Retina (tissue), 1 donor: Measurements from ENCODE around the gene ABCB10.
"Not testable (repeated sequence)": the region's sequence is repeated elsewhere in the genome, so short reads cannot be mapped to it uniquely, and the experiment has no call there.

Experiments
- DNase-seq: peaks from one replicate; pipeline ENCODE4 v3.0.0-alpha.2; 2016

ABCB10 gene

DNA sequence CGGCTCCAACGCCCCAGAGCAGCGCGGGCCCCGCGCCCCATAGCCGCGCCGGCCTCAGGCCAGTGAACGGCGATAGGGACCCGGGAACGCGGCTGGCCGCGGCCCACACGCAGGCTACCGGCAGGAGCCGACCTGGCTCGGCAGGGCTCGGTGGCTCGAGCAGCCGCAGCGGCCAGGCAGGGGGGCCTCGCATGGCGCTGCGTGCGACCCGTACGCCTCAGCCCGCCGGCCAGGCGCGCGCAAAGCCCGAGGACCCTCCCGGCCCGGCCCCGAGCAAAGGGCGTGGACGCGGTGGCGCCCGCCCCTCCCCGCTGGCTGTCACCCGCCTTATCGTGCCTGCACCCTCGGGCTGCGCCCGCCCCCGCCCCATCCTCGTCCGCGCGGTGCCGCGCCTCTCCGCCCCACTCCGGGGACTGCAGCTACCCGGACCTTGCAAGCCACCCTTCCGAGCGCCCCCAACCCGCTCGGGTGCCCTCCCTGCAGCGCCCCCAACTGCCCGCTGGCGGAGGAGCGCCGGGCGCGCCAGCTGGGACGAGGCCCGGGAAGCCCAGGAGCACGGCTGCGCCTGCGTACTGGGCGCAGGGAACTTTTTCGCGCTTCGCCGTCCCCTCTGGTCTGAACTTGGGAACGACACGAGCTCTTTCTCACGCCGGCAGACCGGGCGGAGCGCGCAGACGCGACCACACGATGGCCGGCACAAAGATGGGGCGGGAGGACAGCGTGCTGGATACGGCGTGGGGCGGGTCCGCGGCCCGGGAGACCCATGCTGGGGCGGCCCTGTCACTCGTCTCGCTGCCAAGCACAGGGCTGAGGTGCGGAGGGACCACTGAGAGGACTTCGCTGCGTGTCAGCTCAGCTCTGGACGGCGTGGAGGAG, at the start of gene ABCB10:
Gene ABCB10 (minus strand): TSS at position 248 of the 876 bp plus-strand sequence. CDS start 55 bp downstream, at position 193.
- peak; percentile 99 for DNase-seq

DNA sequence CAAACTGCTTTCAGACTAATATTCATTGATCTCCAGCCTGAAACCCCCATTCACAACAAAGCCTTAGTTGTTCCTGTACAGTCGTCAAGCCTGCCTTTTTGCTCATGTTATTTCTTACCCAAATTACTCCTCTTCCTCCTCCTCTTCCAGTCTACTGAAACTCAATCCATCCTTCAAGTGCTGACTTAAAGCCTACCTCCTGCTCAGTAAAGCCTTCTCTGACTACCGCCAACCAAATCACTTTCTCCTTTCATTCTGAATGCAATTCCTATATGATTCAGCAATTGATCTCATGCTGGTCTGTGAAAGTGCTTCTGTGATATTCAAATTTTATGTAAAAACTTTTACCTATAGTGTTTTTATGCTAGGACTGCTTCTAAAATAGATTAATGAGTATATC, 48.9 kb upstream of the ABCB10 start:
- no peak for DNase-seq

DNA sequence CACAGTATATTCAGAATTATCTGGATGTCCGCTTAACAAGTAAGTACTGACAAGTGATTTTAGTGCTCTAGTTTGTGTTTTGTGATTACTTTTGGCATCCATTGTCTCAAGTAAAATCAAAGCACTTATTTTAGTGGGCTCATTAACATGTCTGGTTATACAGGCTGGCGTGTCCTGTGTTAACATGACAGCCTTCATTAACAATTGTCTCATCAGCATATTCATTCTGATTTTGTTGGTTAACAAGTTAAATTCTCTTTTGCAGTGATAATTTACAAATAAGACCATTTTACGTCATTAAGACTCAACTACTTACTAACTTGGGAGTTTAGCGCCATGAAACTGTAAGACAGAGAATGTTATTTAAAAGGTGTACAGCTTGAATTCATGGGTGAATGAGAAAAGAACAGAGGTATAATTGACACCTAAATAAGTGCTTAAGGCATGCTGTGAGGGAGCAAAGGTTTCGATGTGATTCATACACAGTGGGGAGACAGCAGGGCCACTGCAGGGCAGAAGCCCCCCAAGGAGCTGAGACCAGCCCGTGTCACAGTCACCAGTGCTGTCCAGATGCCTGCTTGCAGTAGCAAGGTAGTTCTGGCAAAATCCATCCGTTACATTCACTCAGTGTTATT, 45.0 kb upstream of the ABCB10 start:
- peak; percentile 17 for DNase-seq

DNA sequence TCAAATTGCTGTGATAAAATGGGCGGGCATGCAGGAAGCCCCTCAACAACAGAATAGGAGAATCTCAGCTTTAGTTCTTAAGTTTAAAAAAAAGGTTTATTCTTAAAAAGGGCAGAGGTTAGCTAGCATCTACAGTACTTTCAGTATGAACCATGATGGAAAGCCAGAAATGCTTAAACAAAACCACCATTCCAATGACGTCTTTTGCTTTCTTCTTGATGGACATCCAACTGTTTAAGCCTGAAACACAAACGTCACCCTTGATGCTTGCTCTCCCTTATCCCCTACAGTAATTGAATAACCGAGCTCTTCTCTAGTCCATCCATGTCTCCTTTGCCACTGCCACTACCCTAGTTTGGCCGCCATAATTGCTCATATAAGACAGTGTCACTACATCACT, 41.7 kb upstream of the ABCB10 start:
- no peak for DNase-seq

DNA sequence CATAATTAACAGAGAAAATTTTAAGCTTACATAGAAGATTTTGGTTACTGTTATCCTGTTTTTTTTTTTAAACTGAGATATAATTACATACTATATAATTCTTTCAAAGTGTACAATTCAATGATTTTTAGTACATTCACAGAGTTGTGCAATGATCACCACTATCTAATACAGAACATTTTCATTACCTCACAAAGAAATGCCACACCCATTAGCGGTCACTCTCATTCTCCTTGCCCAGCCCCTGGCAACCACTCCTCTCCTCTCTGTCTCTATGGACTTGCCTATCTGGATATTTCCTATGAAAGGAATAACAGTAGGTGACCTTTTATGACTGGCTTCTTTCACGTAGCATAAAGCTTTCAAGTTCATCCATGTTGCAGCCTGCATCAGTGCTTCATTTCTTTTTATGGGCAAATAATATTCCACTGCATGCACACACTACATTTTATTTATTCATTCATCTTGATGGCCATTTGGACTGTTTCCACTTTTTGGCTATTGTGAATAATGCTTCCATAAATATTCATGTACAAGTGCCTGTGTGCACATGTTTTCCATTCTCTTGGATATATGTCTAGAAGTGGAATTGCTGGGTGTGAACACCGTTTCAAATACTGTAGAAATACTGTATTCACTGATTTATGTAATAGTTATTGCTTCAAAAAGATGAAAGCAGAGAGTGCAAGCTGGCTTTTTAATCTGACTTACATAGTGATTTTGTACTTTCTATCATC, 40.9 kb upstream of the ABCB10 start:
- DNase-seq, result no peak

DNA sequence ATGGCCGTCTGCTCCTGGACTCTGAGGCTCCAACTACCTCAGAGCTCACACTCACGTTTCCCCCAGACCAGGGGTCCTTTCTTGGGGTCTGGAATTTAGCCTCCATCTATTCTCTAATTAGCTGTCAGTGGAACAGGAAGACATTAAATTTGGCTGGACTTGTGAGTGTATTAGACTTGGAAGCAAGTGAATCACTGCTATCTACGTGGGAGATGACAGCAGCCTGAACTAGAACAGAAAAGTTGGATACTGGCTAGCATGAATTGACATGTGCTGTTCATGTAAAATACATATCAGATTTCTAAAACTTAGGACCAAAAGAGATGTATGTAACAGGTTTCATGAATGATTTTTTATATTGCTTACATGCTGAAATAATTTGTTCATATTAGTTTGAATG, 39.4 kb upstream of the ABCB10 start:
- DNase-seq, result no peak

DNA sequence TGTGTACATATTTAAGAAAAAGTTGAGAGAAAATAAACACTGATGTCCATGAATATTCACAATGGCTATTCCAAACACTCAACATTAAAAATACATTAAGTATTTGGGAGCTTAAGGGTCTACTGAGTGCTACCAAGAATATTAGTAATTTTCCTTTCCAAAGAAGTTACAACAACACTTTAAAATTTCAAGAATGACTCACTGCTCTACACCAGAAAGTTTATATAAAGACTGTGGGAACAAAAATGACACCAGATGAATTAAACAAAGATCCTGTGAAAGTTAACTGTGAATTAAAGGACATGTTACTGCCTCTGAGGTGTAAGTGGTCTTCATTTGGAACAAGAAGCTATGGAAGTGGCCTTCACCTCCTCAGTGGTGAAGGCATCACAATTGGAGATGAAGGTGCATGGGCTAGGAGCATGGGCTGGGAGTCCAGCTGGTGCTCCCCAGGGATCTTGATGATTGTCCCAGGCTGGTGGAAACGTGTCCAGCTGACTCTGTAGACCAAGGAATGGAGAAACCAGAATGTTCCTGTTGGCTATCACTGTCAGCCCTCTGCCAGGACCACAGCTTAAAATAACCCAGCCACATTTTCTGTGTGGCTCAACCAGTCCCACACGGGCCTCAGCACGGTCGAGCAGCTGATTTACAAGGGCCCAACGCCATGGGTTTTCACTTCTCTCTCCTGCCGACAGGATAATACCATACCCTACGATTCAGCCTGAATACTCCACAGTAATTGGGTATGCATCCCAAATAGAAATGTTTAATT, 38.6 kb upstream of the ABCB10 start:
- DNase-seq, result no peak

DNA sequence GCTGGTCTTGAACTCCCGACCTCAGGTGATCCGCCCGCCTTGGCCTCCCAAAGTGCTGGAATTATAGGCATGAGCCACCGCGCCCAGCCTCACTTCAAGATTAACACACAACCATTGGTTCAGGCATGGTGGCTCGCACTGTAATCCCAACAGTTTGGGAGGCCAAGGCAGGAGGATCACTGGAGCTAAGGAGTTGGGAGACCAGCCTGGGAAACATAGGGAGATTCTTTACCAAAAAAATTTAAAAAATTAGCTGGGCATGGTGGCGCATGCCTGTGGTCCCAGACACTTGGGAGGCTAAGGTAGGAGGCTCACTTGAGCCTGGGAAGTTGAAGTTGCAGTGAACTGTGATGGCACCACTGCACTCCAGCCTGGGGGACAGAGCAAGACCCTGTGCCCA, 37.4 kb upstream of the ABCB10 start:
- DNase-seq, result not testable (repeated sequence)

DNA sequence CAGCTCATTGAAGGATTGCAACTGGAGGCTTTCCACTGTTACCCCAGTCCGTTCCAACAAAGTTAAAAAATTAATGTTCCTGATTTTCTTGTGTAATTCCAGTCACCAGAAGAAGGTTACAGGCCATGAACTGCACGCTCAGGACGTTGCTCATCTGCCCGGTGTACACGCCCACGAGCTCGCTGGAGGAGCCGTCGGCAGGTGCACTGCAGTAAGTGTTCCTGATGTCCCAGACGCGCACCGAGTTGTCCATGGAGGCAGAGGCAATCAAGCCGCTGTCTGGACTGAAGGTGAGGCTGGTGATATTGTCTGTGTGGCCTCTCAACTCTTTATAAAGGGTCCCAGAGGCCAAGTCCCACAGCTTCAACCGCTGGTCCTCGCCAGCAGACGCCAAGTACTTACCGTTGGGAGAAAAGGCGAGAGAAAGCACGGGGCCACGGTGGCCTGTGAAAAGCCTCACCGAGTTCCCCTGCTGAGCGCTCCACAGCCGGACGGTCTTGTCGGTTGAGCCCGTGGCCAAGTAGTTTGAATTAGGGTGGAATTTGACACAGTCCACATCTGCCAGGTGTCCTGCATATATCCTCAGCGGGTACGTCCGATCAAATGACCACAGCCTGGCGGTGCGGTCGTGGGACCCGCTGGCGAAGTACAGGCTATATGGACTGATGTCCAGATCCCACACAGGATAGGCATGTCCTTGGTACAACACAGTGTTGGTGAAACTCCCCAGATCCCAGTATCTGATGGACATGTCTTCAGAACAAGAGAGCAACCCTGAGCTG, 35.9 kb upstream of the ABCB10 start:
- no peak for DNase-seq

DNA sequence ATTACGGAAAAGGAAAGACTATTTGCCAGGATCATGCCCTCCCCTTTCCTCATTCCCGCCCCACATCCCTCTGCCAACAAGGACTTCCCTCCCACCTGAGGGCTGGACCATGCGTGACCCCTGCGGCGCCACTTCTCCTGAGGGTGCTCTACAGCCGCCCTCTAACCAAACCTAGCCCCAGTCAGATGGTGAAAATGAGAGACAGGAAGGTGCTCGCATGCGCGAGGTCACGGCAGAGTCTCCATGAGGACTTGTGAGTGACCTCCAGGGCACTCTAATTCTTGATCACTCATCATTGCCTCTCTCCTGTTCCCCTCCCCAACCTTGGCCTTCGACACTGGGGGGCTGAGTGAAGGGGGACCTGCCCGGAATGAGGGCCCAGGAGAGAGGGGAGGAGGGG, 35.3 kb upstream of the ABCB10 start:
- no peak for DNase-seq

DNA sequence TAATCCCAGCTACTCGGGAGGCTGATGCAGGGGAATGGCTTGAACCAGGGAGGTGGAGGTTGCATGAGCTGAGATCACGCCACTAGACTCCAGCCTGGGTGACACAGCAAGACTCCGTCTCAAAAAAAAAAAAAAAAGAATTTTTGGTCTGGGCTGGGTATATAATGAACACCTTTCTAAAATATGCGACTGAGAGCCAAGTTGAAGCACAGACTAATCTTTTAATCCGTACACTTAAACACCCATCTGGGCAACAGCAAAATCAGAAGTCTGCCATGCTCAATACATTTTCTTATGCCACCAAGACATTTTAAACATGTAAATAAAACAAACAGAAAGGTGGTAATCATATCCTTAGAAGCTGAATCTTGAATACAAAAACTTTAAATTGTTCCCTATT, 31.6 kb upstream of the ABCB10 start:
- DNase-seq, result no peak

DNA sequence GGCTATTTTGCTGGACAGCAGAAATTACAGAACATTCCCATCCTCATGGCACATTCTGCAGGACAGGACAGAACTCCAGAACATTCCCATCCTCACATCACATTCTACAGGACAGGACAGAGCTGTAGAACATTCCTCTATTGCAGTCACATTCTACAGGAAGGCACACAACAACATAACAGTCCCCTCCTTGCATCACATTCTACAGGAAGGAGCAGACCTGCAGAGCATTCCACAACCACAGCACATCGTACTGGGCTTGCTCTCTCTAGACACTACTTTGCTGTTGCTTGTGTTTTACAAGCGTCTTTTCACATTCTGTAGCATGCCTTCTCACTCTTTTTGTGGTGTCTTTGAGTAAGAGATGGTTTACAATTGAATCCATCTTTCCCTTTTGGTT, 26.8 kb upstream of the ABCB10 start:
- no peak for DNase-seq

DNA sequence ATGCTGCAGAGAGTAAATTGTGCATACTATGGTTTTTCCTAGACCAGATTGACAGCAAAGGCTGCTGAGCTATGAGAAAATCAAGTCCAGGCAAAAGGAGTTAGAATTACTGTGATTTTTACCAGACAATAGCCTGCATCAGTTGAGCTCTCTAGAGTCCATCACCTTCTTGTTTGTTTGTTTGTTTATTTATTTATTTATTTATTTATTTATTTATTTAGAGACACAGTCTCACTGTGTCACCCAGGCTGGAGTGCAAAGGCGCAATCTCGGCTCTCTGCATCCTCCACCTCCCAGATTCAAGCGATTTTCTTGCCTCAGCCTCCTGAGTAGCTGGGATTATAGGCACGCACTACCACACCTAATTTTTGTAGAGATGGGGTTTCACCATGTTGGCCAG, 24.2 kb upstream of the ABCB10 start:
- no peak for DNase-seq

DNA sequence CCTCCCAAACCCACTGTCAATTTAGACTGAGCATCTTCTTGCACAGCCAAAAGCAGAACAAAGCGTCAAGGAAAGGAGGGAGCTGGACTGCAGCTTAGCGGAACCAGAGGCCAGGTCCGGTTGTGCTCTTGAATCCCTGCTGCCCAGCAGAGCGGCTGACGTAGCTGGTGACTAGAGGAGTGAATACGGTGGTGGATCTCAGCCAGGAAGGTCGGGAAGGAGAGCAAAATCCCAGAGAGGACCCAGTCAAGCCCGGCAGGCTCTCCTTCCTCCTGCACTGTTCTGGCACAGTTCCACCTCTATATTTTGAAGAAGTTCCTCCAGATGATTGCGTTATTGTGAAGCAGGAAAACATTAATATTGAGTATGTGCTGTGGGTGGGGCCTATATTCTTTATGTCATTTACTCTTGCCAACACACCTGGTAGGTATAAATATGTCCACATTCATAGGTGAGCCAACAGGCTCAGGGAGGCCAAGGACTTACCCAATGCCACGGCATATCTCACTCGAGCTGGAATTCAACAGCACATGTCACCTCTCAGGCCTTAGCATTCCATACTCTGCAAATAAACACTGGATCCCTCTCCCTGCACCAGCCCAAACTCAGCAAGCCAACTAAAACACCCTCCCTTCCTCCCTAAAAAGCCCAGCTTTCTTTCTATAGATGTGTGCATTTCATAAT, 23.6 kb upstream of the ABCB10 start:
- no peak for DNase-seq

DNA sequence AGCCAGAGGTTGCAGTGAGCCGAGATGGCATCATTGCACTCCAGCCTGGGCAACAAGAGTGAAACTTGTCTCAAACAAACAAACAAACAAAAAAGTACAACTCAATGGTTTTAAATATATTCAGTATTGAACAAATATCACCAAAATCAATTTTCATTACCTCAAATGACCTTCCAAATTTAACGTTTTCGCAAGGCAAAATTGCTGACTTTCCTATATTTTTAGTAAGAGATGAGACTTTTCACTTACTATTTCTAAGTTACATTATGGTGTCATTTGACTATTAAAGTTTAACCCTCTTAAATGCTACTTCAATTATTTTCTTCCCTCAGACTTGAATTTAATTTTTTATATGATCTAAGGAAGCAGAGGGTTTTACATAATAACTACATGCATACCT, 23.0 kb upstream of the ABCB10 start:
- DNase-seq, result no peak

DNA sequence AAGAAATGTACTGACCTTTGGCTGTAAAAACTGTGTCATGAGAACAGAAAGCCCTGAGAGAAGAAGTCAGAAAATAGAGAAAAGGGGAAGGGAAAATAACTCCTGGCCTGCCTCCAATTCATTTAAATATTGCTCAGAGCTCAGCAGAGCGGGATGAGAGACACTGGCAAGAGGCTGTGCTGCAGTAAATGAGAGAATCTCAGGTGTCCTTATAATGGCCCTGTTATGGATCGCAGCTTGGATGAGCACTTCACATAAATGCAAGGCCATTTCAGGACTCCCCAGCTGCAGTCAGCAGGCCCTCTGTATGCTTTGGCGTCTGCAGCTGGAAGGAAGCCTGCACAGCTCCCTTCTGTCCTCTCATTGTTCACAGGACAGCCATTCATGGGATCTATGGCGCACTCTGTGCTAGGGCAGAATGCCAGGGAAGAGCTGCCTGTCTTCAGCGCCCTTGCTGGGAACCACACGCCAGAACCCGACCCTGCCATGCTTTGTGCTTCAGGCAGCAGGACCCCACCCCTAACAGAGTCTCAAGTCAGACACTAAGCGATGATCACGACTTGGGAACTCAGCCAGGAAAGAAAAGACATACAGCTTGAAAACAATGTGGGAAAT, 20.7 kb upstream of the ABCB10 start:
- peak; percentile 59 for DNase-seq

DNA sequence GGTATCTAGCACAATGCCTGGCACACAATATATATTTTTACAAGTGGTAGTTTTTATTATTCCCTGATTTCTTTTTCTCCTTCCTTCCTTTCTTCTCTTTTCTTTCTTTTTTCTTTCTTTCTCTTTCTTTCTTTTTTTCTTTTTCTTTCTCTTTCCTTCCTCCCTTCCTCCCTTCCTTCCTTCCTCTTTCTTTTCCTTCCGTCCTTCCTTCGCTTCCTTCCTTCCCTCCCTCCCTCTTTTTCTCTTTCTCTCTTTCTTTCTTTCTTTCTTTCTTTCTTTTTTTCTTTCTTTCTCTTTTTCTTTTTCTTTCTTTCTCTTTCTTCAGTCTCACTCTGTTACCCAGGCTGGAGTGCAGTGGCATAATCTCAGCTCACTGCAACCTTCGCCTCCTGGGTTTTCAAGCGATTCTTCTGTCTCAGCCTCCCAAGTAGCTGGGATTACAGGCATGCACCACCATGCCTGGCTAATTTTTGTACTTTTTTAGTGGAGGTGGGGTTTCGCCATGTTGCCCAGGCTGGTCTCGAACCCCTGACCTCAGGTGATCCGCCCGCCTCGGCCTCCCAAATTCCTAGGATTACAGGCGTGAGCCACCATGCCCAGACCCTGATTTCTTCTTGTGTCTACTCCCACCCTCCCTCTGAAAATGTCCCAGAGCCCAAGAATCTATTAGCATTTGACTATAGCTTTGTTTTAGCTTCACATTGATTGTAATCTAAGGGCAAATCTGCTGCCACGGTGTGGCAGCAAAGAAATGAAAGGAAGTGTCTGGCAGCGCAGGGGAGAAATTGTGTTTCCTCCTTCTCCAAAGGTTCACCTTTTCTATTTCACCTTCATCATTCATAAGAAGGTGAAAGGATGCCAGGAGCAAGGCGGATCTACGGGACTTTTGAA, 19.9 kb upstream of the ABCB10 start:
- no peak for DNase-seq

DNA sequence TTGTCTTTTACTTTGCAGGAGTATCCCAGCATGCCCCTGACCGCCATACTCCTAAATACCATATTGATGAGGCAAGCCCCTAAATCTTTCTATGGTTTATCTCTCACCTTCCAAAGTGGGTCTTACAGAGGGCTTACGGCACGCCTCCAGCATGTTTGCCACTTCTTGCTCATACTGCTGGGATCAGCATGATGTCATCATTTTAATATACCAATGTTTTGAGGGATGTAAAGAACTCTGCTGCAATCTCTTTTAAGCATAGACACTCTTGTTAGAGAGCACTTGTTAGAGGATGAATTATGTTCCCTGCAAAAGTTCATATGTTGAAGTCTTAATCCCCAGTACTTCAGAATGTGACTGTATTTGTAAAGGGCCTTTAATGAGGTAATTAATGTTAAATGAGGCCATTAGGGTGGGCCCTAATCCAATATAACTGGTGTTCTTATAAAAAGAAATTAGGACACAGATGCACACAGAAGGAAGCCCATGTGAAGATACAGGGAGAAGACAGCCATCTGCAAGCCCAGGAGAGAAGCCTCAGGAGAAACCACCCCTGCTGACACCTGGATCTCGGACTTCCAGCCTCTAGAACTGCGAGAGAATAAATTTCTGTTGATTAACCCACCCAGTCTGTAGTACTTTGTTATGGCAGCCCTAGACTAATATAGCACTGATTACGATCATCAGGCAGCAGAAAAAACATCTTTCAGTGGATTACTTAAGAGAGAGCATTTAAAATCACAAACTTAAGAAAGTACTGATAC, 16.4 kb upstream of the ABCB10 start:
- DNase-seq, result no peak

DNA sequence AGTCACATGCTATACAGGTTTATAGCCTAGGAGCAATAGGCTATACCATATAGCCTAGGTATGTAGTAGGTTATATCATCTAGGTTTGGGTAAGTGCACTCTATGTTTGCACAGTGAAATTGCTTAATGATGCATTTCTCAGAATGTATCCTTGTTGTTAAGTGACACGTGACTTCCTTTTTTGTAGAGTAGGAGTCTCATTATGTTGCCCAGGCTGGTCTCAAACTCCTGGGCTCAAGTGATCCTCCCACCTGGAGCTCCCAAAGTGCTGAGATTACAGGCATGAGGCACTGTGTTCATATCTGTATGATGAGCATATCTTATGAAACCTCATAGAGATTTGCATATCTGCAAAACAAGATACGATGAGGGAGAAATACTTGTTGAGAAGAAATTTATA, 13.8 kb upstream of the ABCB10 start:
- no peak for DNase-seq
